Activated T-helper 2 cell treated with anti-CD3 and anti-CD28 coated beads, Interferon-gamma antibody, Interleukin-2, Interleukin-4, amounts not matched to agents 10 μg/mL and 5 μg/mL and 100 μg/mL, durations not matched to agents 14 hours and 24 hours and 36 hours (primary cell): ENCODE results near the gene SAMD10. TPM values are rescaled to one million over a fixed set of nuclear protein-coding genes. Genes with fewer than 3 reads are reported as not detected.
"Not testable (repeated sequence)": the region's sequence is repeated elsewhere in the genome, so short reads cannot be mapped to it uniquely, and the experiment has no call there.

ENCODE experiments used
- DNase-seq: peaks from one replicate; pipeline ENCODE4 v3.0.0; 2021; ENCODE audit warnings: low spot score
- H3K27ac Mint-ChIP-seq: one replicate; pipeline ENCODE4 v1.8.0; 2021; ENCODE audit warnings: mixed read lengths
- H3K27me3 Mint-ChIP-seq: one replicate; pipeline ENCODE4 v1.8.0; 2021; ENCODE audit warnings: low read depth, mixed read lengths
- H3K36me3 Mint-ChIP-seq: one replicate; pipeline ENCODE4 v1.8.0; 2021; ENCODE audit warnings: low read depth, mixed read lengths
- H3K4me1 Mint-ChIP-seq: one replicate; pipeline ENCODE4 v1.8.0; 2021; ENCODE audit warnings: low read depth, mixed read lengths
- H3K4me3 Mint-ChIP-seq: one replicate; pipeline ENCODE4 v1.8.0; 2021; ENCODE audit warnings: low read depth, mild to moderate bottlenecking, moderate library complexity, mixed read lengths
- H3K9me3 Mint-ChIP-seq: one replicate; pipeline ENCODE4 v1.8.0; 2021; ENCODE audit warnings: mixed read lengths
- intact Hi-C: fragments of 100-400 bp; cut with micrococcal nuclease; formaldehyde crosslinking; loops from one replicate; pipeline ENCODE4 v1.15.1; 2023
- total RNA-seq: library from RNA; stranded (reverse); gene quantifications from 2 replicates; pipeline ENCODE4 v1.2.3, GENCODE V29; 2022

The SAMD10 gene
- total RNA-seq, 1 donor from 2014 or later, result 23.4 TPM

DNA sequence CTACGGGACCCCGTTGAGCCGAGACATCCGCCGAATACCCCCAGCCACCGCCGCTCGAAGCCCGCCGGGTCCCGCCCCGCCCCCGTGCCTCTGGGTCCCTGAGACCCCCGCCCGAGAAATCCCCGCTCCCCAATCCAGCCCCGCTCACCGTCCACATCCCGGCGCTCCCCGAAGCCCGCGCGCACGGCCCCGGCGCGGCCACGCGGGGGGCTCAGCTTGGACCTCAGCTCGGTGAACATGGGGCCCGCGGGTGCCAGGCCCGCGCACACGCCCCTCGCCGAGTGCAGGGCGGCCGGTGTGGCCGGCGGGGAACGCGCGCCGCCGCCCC is 249 bp downstream of the SAMD10 start:
- Mint-ChIP-seq H3K4me3 (peak overlapping the region; percentile 83), H3K36me3 (peaks cover 41% of the 10 kb centered on the region), H3K27ac (peak overlapping the region; percentile 79), H3K9me3 (no peaks in the 10 kb centered on the region), H3K27me3 (no peaks in the 10 kb centered on the region), H3K4me1 (peaks cover 55% of the 10 kb centered on the region)
- intact Hi-C loops, result loop anchor here (10.0 kb wide), 2 partner anchors 114 to 274 kb away; partner anchors contain the start of genes ABHD16B, ARFRP1, TPD52L2 and ZGPAT
- DNase-seq, result no peak

DNA sequence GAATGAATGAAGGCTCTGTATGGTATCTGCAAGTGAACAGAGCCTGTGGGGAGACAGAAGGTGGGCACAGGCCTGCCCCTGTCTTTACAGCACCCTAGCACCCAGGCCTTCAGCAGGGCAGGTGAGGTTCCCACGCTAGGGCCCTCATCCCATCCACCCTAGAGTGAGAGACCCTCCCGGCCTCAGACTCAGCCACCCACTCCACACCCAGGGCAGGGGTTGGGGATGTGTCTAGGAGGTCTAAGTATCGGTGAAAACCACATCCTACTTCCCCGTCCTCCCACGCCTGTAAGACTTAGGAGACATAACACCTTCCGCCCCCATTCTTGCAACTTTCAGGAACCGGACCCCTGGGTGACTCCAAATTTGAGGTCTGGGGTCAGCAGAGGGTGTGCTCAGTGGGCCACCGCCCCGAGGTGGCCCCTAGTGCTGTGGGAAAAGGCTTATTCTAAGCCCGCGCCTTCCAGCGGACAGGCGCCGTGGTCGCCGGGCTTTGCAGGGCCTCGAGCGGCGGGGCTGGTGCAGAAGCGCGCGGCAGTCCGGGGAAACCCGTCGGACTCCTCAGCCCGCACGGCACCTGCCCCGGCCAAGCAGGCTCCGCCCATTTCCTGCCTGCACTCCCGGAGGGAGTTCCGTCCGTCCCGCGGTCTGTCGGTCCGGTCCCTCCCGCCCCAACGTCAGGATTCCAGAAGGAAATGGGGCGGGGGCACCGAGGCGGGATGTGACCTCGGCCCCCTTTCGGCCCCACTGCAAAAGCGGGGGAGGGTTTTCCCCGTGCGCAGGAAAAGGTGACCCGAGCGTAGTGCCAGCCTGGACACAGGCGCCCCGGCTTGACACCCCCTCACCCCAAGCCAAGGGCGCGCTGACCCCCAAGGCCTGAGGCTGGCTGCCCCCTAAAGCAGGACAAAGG is 868 bp downstream of the SAMD10 start:
- H3K27me3 Mint-ChIP-seq, result no peaks in the 10 kb centered on the region

DNA sequence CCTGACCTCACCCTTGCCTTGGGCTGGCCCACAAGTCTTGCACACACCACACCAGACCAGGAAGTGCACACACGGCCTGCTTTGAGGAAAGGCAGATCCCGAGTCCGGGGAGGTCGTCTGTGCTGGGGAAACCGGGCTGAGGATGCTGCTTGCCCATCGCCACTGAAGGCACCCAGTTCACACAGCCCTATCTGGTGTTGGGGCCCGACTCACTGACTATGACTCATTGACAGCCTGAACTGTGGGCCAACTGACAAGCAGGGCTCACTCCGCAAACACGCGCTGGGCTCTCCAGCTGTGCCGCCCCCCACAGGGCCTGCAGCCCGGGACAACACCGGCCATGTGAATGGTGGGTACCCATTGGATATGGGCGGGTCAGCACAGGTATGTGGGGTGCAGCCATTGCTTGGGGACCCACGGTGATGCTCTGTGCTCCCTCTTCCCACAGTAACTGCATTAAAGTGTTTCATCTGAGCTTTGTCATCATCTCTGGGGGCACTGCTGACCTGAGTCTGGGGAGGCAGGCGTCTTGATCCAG is 1.6 kb downstream of the SAMD10 start:
- peak overlapping the region; percentile 83 for H3K4me3 Mint-ChIP-seq
- peaks cover 43% of the 10 kb centered on the region for H3K36me3 Mint-ChIP-seq
- H3K27me3 Mint-ChIP-seq, result no peaks in the 10 kb centered on the region
- intact Hi-C loops, result loop anchor here (1.0 to 10.0 kb wide), 3 partner anchors 82 to 273 kb away; partner anchors contain the start of genes ABHD16B, ARFRP1, TPD52L2 and ZGPAT
- no peaks in the 10 kb centered on the region for H3K9me3 Mint-ChIP-seq
- peaks cover 56% of the 10 kb centered on the region for H3K4me1 Mint-ChIP-seq
- peak; percentile 60 for DNase-seq
- peak overlapping the region; percentile 79 for H3K27ac Mint-ChIP-seq

More for the DNA sequence above, 868 bp downstream of the SAMD10 start:
- Mint-ChIP-seq H3K4me1 (peaks cover 57% of the 10 kb centered on the region), H3K9me3 (no peaks in the 10 kb centered on the region), H3K4me3 (peak overlapping the region; percentile 83), H3K27ac (peak overlapping the region; percentile 79), H3K36me3 (peaks cover 43% of the 10 kb centered on the region)
- peak; percentile 61 for DNase-seq
- intact Hi-C loops, result loop anchor here (10.0 kb wide), 2 partner anchors 114 to 274 kb away; partner anchors contain the start of genes ABHD16B, ARFRP1, TPD52L2 and ZGPAT

DNA sequence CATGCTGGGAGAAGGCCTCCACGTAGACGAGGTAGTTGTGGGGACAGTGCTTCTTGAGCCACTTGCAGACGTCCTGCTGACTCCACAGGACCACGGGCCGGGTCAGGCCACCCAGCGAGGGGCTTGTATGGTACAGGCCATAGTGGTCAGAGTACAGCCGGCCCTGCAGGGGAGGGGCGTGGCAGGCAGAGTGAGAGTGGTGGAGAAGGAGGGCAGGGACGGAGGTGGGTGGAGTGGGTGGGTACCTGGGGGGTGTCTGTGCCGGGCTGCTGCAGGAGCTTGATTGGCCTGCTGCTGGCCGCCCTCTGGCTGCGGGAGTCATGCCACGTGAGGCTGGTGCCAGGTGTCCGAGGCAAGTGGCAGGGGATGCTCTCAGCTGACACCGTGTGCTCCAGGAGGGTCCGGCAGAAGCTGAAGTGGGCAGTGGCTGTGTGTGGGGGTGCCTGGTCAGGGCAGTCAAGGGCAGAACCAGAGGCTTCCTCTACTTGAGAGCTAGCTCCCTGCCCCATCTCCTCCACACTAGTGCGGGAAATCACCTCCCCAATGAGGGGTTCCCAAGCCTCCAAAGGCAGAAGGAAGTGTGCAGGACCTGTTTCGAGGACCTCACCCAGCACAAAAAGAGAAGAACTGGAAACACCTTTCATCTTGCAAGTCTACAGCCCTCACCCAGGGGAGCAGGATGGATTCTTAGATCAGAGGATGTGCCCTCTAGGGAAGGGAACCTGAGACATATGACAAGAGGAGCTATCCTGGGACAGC is 2.3 kb downstream of the SAMD10 start:
- DNase-seq, result no peak
- intact Hi-C loops, result loop anchor here (1.0 to 10.0 kb wide), 3 partner anchors 81 to 272 kb away; partner anchors contain the start of genes ABHD16B, ARFRP1, TPD52L2 and ZGPAT
- Mint-ChIP-seq H3K4me3 (peak overlapping the region; percentile 83), H3K27ac (peak overlapping the region; percentile 79), H3K27me3 (no peaks in the 10 kb centered on the region), H3K36me3 (peaks cover 37% of the 10 kb centered on the region), H3K4me1 (peaks cover 50% of the 10 kb centered on the region), H3K9me3 (no peaks in the 10 kb centered on the region)

DNA sequence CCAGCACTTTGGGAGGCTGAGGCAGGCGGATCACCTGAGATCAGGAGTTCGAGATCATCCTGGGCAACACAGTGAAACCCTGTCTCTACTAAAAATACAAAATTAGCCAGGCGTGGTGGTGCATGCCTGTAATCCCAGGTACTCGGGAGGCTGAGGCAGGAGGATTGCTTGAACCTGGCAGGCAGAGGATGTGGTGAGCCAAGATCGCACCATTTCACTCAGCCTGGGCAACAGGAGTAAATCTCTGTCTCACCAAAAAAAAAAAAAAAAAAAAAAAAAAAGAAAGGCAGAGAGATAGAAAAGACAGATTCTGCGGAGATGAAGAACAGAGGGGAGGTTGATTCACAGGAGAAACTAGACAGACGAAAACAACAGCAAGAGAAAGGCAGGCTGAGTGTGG is 2.9 kb downstream of the SAMD10 start:
- not testable (repeated sequence) for H3K9me3 Mint-ChIP-seq, H3K27me3 Mint-ChIP-seq, DNase-seq
- peaks cover 33% of the 10 kb centered on the region for H3K36me3 Mint-ChIP-seq
- peak overlapping the region; percentile 83 for H3K4me3 Mint-ChIP-seq
- peak overlapping the region; percentile 56 for H3K27ac Mint-ChIP-seq
- intact Hi-C loops, result loop anchor here (10.0 kb wide), 2 partner anchors 112 to 272 kb away; partner anchors contain the start of genes ABHD16B, ARFRP1, TPD52L2 and ZGPAT
- H3K4me1 Mint-ChIP-seq, result peaks cover 46% of the 10 kb centered on the region

DNA sequence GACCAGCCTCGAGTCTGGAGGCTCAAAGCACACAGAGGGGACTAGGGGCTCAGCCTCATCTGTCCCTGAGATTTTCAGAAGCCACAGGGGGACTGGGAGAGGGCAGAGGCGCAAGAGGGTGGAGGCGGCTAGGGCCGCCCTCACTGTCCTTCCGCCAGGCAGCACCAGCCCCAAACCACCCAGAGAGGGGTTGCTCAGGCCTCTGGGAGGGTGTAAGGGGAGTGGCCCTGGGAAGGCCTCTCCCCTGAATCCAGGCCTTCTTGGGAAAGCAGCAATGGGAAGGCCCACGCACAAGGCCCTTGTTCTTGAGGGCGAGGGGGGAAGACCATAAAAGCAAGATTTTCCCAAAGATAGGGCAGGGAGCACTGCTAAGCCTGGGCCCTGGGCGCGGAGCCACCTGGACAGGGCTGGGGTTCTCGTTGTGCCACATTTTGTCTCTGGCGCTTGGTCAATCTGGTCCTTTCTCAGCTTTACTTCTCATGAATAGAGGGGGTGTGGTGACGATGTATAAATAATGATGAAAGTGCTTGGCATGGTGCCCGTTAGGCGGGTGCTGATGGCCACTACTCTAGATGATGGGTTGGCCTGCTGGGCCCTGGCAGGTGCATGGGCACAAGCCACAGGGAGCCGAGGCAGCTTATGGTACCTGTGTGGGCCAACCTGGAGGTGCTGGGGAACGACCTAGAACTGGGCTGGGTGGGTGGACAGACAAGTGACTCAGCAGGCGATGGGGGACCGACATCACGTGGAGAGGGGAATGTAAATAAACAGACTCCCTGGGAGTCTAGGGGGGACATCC is 4.8 kb downstream of the SAMD10 start:
- Mint-ChIP-seq H3K36me3 (peaks cover 33% of the 10 kb centered on the region), H3K27me3 (no peaks in the 10 kb centered on the region), H3K4me1 (peaks cover 34% of the 10 kb centered on the region), H3K9me3 (no peaks in the 10 kb centered on the region), H3K4me3 (no peak overlapping the region), H3K27ac (no peak overlapping the region)
- DNase-seq, result no peak
- intact Hi-C loops, result loop anchor here (1.0 to 10.0 kb wide), 3 partner anchors 110 to 436 kb away; partner anchors contain the start of genes ABHD16B, ARFRP1, TPD52L2 and ZGPAT

DNA sequence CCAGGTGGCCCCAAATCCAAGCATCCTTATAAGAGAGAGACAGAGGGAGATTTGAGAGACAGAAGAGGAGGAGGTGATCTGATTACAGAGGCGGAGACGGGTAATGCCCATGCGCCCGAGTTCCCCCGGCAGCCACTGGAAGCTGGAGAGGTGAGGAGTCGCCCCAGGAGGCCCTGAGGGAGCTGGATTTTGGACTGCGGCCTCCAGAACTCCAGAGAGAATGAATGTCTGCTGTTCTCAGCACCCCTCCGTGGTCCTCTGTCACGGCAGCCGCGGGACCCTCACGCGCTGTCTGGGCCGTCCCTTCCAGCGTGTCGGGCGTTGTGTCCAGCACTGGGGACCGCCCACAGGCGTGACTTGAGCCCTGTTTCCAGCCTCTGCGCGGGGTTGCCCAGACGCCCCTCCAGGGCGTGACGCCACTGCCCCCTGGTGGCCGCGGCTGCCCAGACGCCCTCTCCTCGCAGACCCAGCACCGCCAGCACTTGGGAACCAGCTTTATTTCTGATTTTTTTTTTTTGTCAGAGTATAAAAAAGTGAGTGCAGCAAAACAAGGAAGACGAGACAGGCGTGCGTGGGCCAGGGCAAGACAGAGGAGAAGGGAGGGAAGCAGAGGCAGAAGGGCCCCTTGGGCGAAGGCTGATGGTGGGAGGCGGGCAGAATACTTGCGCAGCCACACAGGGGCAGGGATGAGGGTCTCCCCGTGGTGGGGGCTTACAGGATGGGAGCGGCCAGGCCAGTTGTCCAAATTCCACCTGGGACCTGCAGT is 5.6 kb downstream of the SAMD10 start:
- Mint-ChIP-seq H3K36me3 (peaks cover 36% of the 10 kb centered on the region), H3K27ac (no peak overlapping the region), H3K27me3 (no peaks in the 10 kb centered on the region), H3K4me3 (no peak overlapping the region), H3K9me3 (no peaks in the 10 kb centered on the region), H3K4me1 (peaks cover 36% of the 10 kb centered on the region)
- peak; percentile 66 for DNase-seq
- intact Hi-C loops, result loop anchor here (1.0 to 10.0 kb wide), 3 partner anchors 109 to 436 kb away; partner anchors contain the start of genes ABHD16B, ARFRP1, TPD52L2 and ZGPAT

DNA sequence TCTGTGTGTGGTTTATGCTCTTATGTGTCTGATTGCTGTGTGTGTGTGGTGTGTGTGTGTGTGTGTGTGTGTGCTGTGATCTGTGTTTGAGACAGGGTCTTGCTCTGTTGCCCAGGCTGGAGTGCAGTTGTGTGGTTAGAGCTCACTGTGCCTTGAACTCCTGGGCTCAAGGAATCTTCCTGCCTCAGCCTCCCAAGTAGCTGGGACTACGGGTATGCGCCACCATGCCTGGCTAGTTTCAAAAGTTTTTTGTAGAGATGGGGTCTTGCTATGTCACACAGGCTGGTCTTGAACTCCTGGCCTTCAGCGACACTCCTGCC is 6.3 kb downstream of the SAMD10 start:
- Mint-ChIP-seq H3K27me3 (no peaks in the 10 kb centered on the region), H3K36me3 (peaks cover 43% of the 10 kb centered on the region), H3K27ac (no peak overlapping the region), H3K9me3 (no peaks in the 10 kb centered on the region), H3K4me3 (no peak overlapping the region), H3K4me1 (peaks cover 35% of the 10 kb centered on the region)
- no peak for DNase-seq
- intact Hi-C loops, result loop anchor here (10.0 kb wide), 2 partner anchors 108 to 268 kb away; partner anchors contain the start of genes ABHD16B, ARFRP1, TPD52L2 and ZGPAT

DNA sequence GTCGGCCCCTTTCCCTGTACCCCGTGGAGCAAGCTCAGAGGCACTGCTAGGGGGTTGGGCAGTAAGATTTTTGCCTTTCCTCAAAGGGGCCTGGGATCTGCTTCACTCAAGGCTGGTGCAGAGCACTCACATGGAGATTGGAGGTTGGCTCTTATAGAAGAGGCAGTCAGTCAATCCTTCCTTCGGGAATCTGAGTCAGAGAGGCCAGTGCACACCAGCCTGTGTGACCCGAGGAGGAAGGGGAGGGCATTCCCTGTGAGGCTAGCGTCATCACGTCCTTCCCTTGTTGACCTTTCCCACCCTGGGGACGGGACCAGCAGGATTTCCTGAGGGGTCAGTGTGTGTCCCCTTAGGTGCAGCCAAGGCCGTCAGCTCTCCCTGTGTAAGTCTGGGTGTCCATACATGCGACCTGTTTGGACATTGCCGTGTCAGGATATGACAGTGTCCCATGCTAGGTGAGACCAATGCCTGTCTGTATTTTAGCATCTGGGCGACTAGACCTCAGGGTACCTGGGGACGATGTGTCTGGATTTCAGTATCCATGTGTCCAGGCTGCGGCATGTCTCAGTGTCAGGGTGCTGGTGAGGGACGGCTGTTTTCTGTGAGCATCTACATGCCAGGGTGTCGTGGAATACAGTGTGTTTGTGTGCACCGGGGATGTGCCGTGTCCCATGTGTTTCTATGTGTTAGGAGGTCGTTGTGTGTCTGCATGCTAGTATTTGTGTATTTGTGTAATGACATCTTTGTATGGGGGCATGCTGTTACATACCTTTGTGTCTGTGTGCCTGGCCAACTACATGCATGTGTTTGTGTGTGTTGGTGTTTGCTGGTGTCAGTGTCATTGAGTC is 6.9 kb downstream of the SAMD10 start:
- DNase-seq, result no peak
- H3K27me3 Mint-ChIP-seq, result no peaks in the 10 kb centered on the region
- H3K9me3 Mint-ChIP-seq, result no peaks in the 10 kb centered on the region
- peaks cover 44% of the 10 kb centered on the region for H3K36me3 Mint-ChIP-seq
- intact Hi-C loops, result loop anchor here (10.0 kb wide), 2 partner anchors 108 to 268 kb away; partner anchors contain the start of genes ABHD16B, ARFRP1, TPD52L2 and ZGPAT
- peaks cover 29% of the 10 kb centered on the region for H3K4me1 Mint-ChIP-seq
- no peak overlapping the region for H3K4me3 Mint-ChIP-seq
- no peak overlapping the region for H3K27ac Mint-ChIP-seq

DNA sequence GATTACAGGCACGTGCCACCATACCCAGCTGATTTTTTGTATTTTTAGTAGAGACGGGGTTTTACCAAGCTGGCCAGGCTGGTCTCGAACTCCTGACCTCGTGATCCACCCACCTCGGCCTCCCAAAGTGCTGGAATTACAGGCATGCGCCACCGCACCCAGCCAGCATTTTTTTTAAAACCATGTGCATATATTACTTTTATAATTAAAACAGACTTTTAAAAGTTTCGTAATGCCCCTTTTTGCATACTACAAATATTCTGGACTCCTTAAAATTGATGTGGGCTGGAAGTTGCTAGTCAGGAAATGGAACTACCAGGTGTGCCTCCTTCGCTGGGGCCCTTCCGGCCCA is 7.5 kb downstream of the SAMD10 start:
- not testable (repeated sequence) for H3K27ac Mint-ChIP-seq, H3K4me3 Mint-ChIP-seq, DNase-seq, H3K9me3 Mint-ChIP-seq, H3K27me3 Mint-ChIP-seq
- intact Hi-C loops, result loop anchor here (10.0 kb wide), 2 partner anchors 107 to 267 kb away; partner anchors contain the start of genes ABHD16B, ARFRP1, TPD52L2 and ZGPAT
- peaks cover 23% of the 10 kb centered on the region for H3K4me1 Mint-ChIP-seq
- peaks cover 43% of the 10 kb centered on the region for H3K36me3 Mint-ChIP-seq
